ENCODE results near the gene ANP32D.
"Not testable (repeated sequence)": the region's sequence is repeated elsewhere in the genome, so short reads cannot be mapped to it uniquely, and the experiment has no call there.

The ANP32D gene

DNA sequence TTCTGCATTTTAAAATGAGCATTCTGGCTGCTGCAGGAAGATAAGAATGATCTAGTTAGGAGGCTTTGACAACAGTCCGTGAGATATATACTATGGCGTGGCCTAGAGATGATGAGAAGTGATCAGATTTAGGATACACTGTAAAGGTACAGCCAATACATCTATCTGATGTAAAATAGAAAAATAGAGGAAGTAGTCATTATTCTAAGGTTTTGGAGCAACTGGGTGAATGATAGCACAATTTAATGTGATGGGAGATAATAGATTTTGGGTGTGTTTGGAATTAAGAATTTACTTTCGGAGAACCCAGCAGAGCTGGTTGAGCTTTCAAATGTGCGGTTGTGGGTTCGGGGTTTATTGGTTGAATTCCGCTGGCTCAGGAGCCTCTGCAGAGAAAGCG, at the start of gene ANP32D:
ANP32D (plus strand) TSS at position 301 of the 400 bp plus-strand sequence. CDS start 106 bp downstream, outside the sequence.
- DNase-seq = no peak

DNA sequence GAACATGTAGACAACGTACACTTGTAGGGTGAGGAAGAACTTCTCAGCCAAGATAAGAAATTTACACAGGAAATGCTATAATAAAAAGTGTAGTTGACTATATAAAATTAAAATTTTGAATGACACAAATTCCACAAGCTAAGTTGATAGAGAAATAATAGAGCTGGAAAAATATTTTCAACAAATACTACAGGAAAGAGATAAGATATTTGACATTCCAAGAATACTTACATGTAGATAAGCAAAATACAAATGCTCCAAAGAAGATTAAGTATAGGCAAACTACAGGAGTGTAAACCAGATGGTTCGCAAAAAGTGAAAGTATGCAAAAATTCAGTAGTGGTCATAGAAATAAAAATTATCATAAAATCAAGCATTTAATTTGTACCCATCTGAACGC, 49.2 kb upstream of the ANP32D start:
- no peak for DNase-seq

DNA sequence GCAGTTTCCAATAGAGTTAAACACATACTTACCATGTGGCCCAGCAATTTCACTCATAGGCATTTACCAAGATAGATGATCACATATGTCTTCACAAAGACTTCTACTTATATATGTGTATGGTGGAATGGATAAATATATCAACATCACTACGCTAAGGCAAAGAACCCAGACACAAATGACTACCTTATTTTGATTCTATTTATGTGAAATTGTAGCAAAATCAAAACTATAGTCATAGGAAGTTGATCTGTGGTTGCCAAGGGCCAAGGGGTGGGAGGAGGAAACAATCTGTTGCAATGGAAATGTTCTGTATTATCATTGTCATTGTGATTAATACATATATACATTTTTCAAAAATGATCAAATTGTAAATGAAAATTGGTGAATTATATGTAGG, 47.7 kb upstream of the ANP32D start:
- DNase-seq = no peak

DNA sequence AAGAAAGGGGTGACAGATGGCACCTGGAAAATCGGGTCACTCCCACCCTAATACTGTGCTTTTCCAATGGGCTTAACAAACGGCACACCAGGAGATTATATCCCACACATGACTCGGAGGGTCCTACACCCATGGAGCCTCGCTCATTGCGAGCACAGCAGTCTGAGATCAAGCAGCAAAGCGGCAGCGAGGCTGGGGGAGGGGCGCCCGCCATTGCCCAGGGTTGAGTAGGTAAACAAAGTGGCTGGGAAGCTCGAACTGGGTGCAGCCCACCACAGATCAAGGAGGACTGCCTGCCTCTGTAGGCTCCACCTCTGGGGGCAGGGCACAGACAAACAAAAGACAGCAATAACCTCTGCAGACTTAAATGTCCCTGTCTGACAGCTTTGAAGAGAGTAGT, 38.3 kb upstream of the ANP32D start:
- DNase-seq = not testable (repeated sequence)

DNA sequence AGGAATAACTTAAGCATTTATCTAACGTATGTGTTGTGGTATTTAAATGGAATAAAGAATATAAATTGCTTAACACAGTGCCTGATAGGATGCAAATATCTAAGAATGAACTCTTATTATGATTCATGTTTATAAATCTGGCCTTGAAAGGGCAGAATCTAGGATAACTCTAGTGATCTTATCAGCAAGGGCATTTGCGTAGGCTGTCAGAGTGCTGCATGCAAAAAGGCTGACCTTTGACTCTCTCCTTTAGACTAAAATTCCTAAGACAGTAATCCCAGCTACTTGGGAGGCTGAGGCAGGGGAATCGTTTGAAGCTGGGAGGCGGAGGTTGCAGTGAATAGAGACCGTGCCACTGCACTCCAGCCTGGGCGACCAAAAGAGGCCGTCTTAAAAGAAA, 31.3 kb upstream of the ANP32D start:
- DNase-seq = no peak

DNA sequence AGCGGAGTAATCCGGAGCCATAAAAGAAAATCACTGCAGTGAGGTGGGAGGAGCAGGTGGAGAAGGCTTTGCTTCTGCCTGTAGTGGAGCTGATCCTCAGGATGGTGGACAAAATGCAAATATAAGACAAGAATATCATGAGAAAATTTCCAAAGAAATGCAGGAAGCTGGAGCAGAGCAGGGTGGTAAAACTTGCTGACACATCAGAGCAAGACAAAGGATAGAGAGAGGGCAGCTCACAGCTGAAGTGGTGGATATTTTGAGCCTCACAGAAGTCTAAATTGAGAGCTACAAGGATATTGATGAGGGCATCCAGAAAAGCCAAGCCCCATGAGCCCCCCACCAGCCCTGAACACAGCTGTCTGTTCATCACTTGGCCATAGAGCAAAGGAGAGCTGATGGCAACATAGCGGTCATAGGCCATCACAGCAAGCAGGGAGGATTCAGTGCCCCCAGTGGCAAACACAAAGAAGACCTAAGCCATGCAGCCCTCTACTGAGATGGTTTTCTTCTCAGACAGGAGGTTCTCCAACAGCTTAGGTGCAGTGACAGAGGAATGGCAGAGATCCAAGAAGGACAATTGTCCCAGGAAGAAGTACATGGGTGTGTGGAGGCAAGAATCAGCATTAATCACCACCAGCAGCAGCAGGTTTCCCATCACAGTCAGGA, 30.0 kb upstream of the ANP32D start:
- no peak for DNase-seq

DNA sequence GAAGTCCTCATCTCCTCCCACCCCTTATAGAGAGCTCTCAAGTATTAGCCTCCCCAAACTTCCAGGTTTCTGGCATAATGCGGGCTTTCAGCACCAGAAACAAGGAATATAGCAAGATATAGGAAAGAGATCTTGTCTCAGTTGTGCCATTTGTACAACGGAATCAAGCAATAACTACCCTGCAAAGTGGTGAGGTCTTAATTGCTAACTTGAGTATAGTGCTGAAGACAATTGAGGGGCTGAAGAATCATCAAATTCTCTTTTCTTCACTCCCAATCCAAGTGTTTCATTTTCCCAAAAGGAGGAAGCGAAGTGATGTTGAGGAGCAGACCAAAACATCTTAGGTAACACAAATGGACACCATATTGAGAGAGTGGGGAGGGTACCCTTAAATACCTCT, 26.8 kb upstream of the ANP32D start:
- DNase-seq = no peak

DNA sequence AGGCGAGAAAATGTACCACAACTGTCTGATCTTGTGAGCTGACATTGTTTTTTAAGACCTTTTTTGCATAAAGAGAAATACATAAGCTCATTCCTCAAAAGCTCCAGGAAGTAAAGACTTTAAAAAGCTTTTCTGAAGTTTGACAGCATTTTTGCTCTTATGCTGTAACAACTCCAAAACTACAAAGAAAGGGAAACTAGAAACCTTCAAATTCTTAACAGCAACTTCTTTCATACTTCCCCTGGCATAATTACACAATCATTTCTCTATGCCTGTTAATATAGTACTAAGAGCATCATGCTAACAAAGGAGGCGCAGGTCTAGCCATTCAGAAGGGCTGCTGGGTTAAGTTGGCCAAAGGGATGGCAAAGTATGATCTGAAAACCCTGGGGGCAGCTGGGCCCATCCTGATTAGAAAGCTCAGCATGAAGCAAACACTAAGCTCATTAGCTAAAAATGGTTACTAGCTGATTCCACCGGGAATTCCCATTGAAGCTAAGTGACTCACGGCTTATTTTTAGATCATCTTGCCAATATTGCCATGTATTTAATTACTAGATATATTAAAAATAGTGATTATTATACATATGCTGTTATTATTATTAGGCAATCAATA, 26.1 kb upstream of the ANP32D start:
- DNase-seq = no peak

DNA sequence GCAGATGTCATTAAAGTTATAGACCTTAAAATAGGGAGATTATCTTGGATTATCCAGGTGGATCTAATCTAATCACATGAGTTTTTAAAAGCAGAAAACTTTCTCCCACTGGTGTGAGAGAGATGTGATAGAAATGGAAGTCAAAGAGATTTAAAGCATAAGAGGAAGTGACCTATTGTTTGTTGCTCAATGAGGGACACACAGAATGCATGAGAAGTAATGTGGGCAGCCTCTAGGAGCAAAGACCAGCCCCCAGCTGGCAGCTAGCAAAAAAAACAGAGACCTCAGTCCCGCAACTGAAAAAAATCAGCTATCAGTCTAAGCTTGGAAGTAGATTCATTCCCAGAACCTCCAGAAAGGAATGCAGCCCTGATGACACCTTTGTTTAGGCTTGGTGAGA, 24.6 kb upstream of the ANP32D start:
- DNase-seq = no peak

DNA sequence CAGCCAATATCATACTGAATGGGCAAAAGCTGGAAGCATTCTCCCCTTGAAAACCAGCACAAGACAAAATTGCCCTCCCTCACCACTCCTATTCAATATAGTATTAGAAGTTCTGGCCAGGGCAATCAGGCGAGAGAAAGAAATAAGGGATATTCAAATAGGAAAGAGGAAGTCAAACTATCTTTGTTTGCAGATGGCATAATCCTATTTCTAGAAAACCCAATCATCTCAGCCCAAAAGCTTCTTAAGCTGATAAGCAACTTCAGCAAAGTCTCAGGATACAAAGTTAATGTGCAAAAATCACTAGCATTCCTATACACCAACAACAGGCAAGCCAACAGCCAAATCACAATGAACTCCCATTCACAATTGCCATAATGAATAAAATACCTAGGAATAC, 21.0 kb upstream of the ANP32D start:
- no peak for DNase-seq

DNA sequence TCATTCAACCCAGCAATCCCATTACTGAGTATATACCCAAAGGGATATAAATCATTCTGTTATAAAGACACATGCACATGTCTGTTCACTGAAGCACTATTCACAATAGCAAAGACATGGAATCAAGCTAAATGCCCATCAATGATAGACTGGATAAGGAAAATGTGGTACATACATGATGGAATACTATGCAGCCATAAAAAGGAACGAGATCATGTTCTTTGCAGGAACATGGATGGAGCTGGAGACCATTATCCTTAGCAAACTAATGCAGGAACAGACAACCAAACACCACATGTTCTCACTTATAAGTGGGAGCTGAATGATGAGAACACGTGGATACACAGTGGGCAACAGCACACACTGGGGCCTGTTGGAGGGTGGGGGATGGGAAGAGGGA, 19.4 kb upstream of the ANP32D start:
- not testable (repeated sequence) for DNase-seq

DNA sequence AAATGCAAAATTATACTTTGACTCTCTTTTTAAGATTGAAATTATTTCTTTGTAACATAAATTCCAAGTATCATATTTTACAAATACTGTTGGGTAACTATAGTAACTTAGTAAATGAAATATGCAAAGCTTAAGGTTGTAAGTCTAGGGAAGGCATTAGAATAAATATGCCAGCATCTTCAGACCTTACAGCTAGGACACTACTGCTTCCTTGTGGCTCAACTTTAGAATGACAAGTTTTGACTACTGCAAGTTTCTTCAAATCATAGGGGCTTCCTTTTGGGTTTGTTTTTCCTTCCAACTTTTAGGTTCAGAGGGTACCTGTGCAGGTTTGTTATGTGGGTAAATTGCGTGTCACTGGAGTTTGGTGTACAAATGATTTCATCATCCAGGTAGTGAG, 17.7 kb upstream of the ANP32D start:
- DNase-seq = no peak

DNA sequence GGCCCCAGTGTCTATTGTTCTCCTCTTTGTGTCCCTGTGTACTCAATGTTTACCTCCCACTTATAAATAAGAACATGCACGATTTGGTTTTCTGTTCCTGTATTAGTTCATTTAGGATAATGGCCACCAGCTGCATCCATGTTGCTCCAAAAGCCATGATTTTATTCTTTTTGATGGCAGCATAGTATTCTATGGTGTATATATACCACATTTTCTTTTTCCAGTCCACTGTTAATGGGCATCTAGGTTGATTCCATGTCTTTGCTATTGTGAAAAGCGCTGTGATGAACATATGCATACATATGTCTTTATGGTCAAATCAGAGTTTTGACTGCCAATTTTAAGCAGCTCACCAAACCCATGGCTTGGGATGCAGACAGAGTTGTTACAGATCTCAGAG, 17.2 kb upstream of the ANP32D start:
- DNase-seq = no peak

DNA sequence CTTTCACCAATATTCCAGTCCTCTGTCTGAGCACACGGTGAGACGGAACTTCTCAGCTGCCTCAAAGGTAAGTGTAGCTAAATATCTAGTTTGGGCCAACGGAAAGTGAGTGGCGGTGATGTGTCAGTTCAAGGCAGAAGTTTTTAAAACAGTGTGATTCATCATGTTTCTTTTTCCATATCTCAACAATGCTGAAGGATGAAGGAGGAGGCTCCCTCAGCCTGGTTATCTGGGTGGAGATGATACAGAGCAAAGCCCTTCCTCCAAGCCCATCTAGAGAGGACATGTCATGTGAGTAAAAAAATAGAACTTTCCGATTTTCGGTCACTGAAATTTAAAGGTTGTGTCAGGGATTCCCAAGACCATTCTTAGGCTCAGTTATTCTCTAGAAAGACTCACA, 13.1 kb upstream of the ANP32D start:
- no peak for DNase-seq

DNA sequence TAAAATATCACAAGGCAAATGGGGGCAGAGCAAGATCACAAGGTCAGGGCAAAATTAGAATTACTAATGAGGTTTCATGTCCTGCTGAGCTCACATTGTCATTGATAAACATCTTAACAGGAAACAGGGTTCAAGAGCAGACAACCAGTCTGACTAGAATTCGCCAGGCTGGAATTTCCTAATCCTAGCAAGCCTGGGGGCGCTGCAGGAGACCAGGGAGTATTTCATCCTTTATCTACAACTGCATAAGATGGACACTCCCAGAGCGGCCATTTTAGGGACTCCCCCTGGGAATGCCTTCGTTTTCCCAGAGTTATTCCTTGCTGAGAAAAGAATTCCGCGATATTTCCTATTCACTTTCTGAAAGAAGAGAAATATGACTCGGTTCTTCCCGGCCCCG, 3.3 kb upstream of the ANP32D start:
- not testable (repeated sequence) for DNase-seq

DNA sequence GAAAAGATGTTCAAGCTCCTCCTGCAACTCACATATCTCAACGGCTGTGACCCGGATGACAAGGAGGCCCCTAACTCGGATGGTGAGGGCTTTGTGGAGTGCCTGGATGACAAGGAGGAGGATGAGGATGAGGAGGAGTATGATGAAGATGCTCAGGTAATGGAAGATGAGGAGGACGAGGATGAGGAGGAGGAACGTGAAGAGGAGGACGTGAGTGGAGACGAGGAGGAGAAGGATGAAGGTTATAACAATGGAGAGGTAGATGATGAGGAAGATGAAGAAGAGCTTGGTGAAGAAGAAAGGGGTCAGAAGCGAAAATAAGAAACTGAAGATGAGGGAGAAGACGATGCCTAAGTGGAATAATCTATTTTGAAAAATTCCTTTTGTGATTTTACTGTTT, 702 bp downstream of the ANP32D start:
- no peak for DNase-seq

DNA sequence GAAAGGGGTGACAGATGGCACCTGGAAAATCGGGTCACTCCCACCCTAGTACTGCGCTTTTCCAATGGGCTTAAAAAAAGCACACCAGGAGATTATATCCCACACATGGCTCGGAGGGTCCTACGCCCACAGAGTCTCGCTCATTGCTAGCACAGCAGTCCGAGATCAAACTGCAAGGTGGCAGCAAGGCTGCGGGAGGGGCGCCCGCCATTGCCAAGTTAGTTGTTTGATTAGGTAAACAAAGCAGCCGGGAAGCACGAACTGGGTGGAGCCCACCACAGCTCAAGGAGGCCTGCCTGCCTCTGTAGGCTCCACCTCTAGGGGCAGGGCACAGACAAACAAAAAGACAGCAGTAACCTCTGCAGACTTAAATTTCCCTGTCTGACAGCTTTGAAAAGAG, 2.1 kb downstream of the ANP32D start:
- DNase-seq = not testable (repeated sequence)

DNA sequence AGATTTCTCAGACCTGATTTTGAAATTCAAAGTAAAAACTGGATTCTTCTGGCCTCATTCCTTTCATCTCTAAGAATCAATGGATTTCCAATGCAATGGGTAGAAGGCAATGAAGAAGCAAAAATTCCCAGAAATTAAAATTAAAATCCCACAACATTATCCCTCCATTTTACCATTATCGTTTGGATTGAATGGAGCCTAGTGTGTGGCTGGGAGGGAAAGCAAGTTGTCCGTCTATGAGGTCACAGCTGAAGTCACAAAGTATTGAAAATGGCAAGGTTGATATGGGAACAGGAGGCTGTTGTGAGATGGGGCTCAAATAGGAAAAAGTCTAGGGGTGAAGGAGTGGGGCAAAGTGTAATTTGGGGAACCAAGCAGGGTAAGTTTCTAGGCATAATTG, 9.8 kb downstream of the ANP32D start, which contains the start of gene C12orf54:
C12orf54 (plus strand) TSS at position 301 of the 400 bp plus-strand sequence. CDS start 799 bp downstream, outside the sequence.
- DNase-seq = no peak

DNA sequence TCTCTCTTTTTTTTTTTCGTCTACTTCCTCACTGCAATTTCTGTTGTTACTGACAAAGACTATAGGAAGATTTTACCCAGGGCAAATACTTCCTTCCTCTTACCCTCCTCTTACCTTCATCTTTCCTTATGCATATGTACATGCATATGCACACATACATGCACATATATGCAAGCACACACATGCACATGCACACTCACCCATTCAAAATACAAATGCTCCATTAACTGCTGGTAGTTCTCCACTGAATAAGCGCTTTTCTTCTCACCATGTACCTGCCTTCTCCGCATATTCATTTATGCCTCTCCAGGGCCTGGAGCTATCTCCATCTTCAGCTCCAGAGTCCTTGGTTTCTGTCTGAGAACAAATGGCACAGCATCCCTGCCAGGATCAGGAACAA, 10.6 kb downstream of the ANP32D start:
- no peak for DNase-seq

DNA sequence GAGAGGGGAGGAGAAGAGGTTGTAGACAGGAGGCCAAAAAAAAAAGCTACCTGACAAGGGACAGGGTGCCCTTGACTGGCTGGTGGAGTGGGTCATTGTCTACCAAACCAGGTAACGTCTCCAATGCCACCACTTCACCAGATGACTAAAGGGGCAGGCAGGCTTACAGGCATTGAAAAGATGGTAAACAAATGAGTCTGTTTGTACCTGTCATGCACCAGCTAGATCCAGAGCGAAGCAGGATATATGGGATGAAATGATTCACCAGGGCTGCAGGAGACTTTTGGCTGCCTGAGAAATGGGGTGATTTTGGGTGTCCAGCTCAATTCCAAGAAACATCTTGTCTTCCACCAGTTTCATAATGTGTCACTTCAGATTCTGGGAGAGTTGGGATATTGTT, 13.9 kb downstream of the ANP32D start:
- DNase-seq = no peak

DNA sequence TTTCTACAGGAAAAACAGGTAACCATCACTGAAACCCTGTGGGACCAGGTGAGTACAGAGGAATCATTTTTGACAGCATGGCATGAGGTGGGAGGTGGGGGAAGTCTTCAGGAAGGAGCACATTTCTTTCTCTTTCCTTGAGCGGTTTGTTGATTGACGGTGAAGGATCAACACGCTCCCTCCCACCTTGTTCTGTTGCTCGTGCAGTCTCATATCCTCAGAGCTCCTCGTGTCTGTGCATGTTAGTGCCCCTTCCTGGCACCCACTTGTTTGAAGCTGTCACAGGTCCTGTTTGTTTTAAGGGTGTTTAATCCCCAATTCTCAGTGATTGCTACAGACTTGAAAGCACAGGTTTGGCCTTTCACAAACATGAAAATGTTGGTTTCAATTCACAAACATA, 14.3 kb downstream of the ANP32D start:
- DNase-seq = no peak

DNA sequence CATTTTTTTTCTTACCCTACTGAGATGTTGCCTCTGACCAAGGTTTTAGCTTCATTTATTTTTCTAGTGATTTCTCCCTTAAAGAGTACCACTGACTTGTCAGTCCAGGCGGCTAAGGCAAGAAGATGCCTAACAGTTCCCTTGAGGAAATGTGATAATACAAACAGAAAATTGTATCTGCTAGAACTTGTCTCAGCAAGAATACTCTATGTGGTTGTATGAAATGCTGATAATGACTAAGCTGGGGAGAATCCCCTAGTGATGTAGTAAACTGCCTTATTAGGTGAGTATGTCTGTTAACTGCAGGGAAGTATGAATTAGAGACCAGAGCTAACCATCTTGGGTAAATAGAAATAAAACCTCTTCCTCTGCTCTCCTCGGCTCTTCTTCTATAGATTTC, 16.7 kb downstream of the ANP32D start:
- no peak for DNase-seq

DNA sequence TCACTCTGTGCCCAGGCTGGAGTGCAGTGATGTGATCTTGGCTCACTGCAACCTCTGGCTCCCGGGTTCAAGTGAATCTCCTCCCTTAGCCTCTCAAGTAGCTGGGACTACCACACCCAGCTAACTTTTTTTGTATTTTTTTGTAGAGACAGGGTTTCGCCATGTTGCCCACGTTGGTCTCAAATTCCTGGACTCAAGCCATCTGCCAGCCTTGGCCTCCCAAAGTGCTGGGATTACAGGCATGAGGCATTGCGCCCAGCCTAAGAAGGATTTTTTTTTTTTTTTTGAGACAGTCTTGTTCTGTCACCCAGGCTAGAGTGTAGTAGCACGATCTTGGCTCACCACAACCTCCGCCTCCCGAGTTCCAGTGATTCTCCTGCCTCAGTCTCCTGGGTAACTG, 17.1 kb downstream of the ANP32D start:
- not testable (repeated sequence) for DNase-seq

DNA sequence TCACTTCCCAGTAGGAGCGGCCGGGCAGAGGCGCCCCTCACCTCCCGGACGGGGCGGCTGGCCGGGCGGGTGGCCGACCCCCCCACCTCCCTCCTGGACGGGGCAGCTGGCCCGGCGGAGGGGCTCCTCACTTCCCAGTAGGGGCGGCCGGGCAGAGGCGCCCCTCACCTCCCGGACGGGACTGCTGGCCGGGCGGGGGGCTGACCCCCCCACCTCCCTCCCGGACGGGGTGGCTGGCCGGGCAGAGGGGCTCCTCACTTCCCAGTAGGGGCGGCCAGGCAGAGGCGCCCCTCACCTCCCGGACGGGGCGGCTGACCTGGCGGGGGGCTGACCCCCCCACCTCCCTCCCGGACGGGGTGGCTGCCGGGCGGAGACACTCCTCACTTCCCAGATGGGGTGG, 27.9 kb downstream of the ANP32D start:
- not testable (repeated sequence) for DNase-seq

DNA sequence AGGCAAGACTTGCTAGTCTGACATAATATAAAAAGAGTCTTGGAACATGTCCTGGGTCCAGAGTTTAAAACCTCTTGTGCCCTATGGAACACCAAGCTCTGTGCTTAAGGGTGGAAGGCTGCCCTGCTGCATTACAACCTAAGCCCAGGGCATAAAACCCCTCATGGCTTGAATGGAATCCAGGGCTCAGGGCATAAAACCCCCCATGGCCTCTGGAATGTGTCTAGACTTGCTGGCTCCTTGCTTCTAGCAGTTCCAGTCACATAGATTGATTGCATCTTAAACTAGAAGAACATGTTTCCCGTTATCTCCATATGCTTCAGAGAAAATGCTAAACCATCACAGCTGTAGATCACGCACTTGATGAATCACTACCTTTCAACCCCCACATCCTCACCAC, 34.5 kb downstream of the ANP32D start:
- not testable (repeated sequence) for DNase-seq

All from activated T-cell treated with anti-CD3 and anti-CD28 coated beads for 4 hours (primary cell).